Measurements from ENCODE around the gene ATP5MG. TPM values are rescaled to one million over a fixed set of nuclear protein-coding genes. Genes with fewer than 3 reads are reported as not detected.
"Not testable (repeated sequence)": the region's sequence is repeated elsewhere in the genome, so short reads cannot be mapped to it uniquely, and the experiment has no call there.

The ATP5MG gene
- total and polyA plus RNA-seq, 8 donors, result 98.5 to 312 (median 146) TPM

DNA sequence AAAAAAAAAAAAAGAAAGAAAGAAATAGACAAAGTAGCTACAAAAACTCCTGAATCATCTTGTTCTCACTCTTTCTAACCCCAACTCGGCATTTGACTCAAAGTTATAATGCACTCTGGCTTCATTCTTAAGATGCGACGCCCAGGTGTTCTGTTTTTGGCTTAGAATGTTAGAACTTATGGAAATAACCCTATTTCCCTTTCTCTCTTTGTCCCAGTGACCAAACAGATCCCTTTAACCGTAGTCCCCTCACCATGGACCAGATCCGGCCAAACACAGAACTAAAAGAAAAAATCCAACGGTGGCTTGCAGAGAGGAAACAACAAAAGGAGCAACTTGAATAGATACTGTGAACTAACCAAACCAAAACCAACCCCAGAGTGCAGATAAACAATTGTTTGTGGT is 5.3 kb upstream of the ATP5MG start:
- WGBS, 5 donors, result 75 to 91% (median 82%) methylated on average over 6 of the region's 6 CpGs

DNA sequence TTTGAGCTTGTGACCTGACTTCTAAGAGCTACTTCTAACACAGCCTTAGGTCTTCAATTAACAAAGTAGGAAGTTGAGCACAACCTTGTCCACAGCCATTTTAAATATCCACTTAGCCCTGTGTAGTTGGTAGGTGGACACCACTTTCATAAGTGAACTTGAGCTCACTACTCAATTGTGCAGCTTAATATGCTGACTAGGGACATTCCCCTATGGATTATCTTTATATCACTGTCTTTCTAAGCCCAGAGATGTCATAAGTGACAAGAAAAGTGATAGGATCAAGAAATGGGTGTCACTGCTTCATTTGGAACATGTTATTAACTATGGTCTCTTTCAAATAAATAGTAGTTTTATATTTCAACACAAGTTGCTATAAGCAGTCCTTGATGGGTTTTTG is 4.0 kb upstream of the ATP5MG start:
- peaks cover 39 to 73% (median 67%) of the 10 kb centered on the region in 4 donors for H3K36me3 ChIP-seq
- DNase-seq, result no peak
- no peaks in the 10 kb centered on the region for H3K27me3 ChIP-seq
- peaks cover 2 to 19% (median 9%) of the 10 kb centered on the region in 4 donors for H3K4me1 ChIP-seq
- H3K27ac ChIP-seq, result no peak overlapping the region
- no peak for TF ChIP-seq POLR2A (IDR thresholded peaks at IDR 0.05)
- TF ChIP-seq EP300 (IDR thresholded peaks at IDR 0.05), result no peak
- no peak for TF ChIP-seq POLR2AphosphoS5 (IDR thresholded peaks at IDR 0.05)
- TF ChIP-seq, protein P1, sequence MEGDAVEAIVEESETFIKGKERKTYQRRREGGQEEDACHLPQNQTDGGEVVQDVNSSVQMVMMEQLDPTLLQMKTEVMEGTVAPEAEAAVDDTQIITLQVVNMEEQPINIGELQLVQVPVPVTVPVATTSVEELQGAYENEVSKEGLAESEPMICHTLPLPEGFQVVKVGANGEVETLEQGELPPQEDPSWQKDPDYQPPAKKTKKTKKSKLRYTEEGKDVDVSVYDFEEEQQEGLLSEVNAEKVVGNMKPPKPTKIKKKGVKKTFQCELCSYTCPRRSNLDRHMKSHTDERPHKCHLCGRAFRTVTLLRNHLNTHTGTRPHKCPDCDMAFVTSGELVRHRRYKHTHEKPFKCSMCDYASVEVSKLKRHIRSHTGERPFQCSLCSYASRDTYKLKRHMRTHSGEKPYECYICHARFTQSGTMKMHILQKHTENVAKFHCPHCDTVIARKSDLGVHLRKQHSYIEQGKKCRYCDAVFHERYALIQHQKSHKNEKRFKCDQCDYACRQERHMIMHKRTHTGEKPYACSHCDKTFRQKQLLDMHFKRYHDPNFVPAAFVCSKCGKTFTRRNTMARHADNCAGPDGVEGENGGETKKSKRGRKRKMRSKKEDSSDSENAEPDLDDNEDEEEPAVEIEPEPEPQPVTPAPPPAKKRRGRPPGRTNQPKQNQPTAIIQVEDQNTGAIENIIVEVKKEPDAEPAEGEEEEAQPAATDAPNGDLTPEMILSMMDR (IDR thresholded peaks at IDR 0.05), result no peak
- intact Hi-C loops (cut with DNase I; ENCODE audit: low total_unique reads), result no loop called here
- H3K9me3 ChIP-seq, result no peaks in the 10 kb centered on the region
- H3K4me3 ChIP-seq, result no peak overlapping the region

More for the DNA sequence above, 5.3 kb upstream of the ATP5MG start:
- Histone ChIP-seq H3K27me3 (no peaks in the 10 kb centered on the region), H3K4me1 (peaks cover 0 to 12% (median 6%) of the 10 kb centered on the region in 4 donors), H3K9me3 (no peaks in the 10 kb centered on the region), H3K27ac (peak overlapping the region in 2 of 5 donors; percentile 7 to 25), H3K36me3 (peaks cover 48 to 86% (median 80%) of the 10 kb centered on the region in 4 donors), H3K4me3 (no peak overlapping the region)
- DNase-seq, result no peak
- no peak for TF ChIP-seq EP300 (IDR thresholded peaks at IDR 0.05)
- TF ChIP-seq POLR2A (IDR thresholded peaks at IDR 0.05), result no peak
- TF ChIP-seq, protein P1 (IDR thresholded peaks at IDR 0.05), result no peak
- TF ChIP-seq POLR2AphosphoS5 (IDR thresholded peaks at IDR 0.05), result no peak
- intact Hi-C loops (cut with DNase I; ENCODE audit: low total_unique reads), result no loop called here

DNA sequence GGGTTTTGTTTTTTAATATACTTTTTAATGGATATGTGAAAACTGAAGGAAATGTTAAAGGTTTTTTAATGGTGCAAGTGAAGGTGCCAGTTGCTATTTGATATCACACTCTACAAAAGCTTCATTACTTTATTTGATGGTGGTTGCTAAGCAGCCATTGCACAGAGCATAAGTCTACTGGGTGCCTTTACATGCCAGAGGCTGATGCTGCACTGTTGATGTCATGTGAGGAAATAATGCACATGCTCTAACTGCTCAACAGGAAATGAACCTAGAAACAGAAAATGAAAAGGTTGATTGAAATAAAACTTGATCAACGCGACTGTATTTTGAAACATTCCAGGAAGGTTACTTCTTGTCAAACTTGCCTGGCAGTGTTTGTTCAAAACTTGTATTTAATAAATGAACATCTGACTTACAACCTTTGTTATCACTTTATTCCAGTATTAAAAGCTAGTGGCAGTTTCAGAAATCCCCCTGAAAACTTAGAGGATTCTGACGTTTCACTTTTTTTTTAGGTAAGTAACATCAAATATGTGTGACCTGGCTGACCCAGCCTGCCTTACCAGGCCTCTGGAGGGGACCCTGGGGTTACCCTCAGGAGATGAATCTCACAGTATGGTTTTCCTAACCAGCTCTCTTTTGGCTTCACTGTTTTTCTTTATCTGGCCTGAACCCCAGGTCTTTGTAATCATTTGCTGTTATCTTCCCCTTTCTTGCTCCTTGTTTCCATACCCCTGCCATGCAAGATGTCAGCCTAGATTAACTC is 2.4 kb upstream of the ATP5MG start:
- 23 to 39% (median 31%) methylated on average over 3 of the region's 3 CpGs for WGBS, 5 donors
- Histone ChIP-seq H3K36me3 (peaks cover 23 to 58% (median 52%) of the 10 kb centered on the region in 4 donors), H3K9me3 (no peaks in the 10 kb centered on the region), H3K4me3 (no peak overlapping the region), H3K27ac (peak overlapping the region in 4 of 5 donors; percentile 16 to 29 (median 24)), H3K27me3 (no peaks in the 10 kb centered on the region), H3K4me1 (peaks cover 14 to 34% (median 23%) of the 10 kb centered on the region in 4 donors)
- intact Hi-C loops (cut with DNase I; ENCODE audit: low total_unique reads), result no loop called here
- peak in 1 of 2 donors; percentile 57 for DNase-seq
- TF ChIP-seq POLR2A (IDR thresholded peaks at IDR 0.05) (no peak), EP300 (IDR thresholded peaks at IDR 0.05) (no peak), POLR2AphosphoS5 (IDR thresholded peaks at IDR 0.05) (no peak)
- TF ChIP-seq, protein P1 (IDR thresholded peaks at IDR 0.05), result no peak

DNA sequence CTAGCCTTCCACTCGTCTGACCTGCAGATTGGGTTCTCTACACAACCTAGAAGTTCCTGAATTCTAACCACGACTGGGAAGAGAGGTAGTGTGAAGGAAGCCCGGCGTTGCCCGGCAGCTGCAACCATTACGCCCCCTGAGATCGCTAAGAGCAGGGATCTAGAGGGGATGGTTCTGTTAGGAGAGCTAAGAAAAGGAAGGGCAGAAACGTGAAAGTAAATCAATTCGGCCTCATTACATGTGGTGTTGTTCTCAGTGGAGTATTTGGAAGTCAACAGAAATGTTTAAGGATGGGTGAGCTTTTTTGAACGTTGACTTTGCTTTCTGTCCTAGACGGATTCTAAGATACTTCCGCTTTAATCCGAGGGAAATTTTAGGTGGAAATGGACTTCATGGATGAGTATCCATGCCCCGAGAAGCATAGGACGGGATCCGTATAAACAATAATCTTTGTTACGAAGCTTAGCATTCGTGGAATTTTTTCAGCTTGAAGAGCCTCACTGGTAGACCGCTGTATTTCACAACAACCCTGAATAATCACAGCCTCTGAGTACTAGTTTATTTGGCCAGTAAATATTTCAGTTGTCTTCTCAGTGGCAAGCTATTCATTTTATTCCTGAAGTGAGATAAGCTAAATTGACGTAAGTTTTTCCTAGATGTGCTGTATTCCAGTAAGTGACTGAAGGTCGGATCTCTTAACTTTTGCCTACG is 629 bp downstream of the ATP5MG start:
- peak in 1 of 2 donors; percentile 23 for DNase-seq
- intact Hi-C loops (cut with DNase I; ENCODE audit: low total_unique reads), result loop anchor here (10.0 kb wide), 1 partner anchor 83 kb away; no protein-coding TSS in a partner anchor
- peak overlapping the region; percentile 87 to 99 (median 90) for H3K4me3 ChIP-seq
- TF ChIP-seq POLR2AphosphoS5 (IDR thresholded peaks at IDR 0.05), result peak in 1 of 3 donors; percentile 34
- no peak for TF ChIP-seq EP300 (IDR thresholded peaks at IDR 0.05)
- no peak for TF ChIP-seq POLR2A (IDR thresholded peaks at IDR 0.05)
- peak overlapping the region; percentile 67 to 91 (median 86) for H3K27ac ChIP-seq
- no peaks in the 10 kb centered on the region for H3K27me3 ChIP-seq
- H3K9me3 ChIP-seq, result no peaks in the 10 kb centered on the region
- 1% methylated on average over 22 of the region's 22 CpGs for WGBS, 5 donors
- peaks cover 17 to 59% (median 37%) of the 10 kb centered on the region in 4 donors for H3K4me1 ChIP-seq
- H3K36me3 ChIP-seq, result peaks cover 7 to 46% (median 37%) of the 10 kb centered on the region in 4 donors

DNA sequence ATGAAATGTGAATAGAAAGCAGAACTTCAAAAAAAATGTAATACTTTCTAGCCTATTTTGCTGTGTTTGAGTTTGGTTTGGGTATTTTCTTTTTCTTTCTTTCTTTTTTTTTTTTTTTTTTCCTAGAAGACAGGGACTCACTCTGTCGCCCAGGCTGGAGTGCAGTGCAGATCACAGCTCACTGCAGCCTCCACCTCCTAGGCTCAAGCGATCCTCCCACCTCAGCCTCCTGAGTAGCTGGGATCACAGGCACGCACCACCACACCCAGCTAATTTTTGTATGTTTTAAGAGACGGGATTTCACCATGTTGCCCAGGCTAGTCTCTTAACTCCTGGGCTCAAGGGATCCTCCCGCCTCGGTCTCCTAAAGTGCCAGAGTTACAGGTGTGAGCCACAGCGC is 1.2 kb downstream of the ATP5MG start:
- Histone ChIP-seq H3K36me3 (peaks cover 11 to 46% (median 37%) of the 10 kb centered on the region in 4 donors), H3K4me1 (peaks cover 17 to 60% (median 37%) of the 10 kb centered on the region in 4 donors), H3K4me3 (peak overlapping the region; percentile 87 to 99 (median 90)), H3K27ac (peak overlapping the region in 4 of 5 donors; percentile 85 to 91 (median 88))
- intact Hi-C loops (cut with DNase I; ENCODE audit: low total_unique reads), result loop anchor here (10.0 kb wide), 1 partner anchor 82 kb away; no protein-coding TSS in a partner anchor
- peak in 1 of 2 donors; percentile 2 for DNase-seq
- WGBS, 5 donors, result 69 to 81% (median 75%) methylated on average over 7 of the region's 7 CpGs
- H3K9me3 ChIP-seq, H3K27me3 ChIP-seq: not testable (repeated sequence)

Data from stomach (tissue), 9 donors.